GM23248 (cell line): ENCODE measurements around the gene RDH11. TPM values are rescaled to one million over a fixed set of nuclear protein-coding genes. Genes with fewer than 3 reads are reported as not detected.
"Not testable (repeated sequence)": the region's sequence is repeated elsewhere in the genome, so short reads cannot be mapped to it uniquely, and the experiment has no call there.

Source experiments
- DNase-seq: peaks from one replicate; pipeline ENCODE4 v3.0.0-alpha.2; 2015
- H2AFZ ChIP-seq: fragments of 200-600 bp; sonication (generic); 2 replicates; pipeline ENCODE4 v1.6.1; 2016; ENCODE audit warnings: antibody characterized with exemption
- H3F3A ChIP-seq: fragments of 200-600 bp; sonication (generic); 2 replicates; pipeline ENCODE4 v1.6.1; 2016; ENCODE audit warnings: mild to moderate bottlenecking, antibody characterized with exemption, mixed run types; ENCODE audit not compliant: insufficient read depth
- H3K27ac ChIP-seq: fragments of 200-600 bp; sonication (generic); 2 replicates; pipeline ENCODE4 v1.5.1; 2016; ENCODE audit warnings: mild to moderate bottlenecking
- H3K27me3 ChIP-seq: fragments of 200-600 bp; sonication (generic); replicated peaks from 2 replicates; pipeline ENCODE4 v1.6.1; 2016; ENCODE audit warnings: mild to moderate bottlenecking; ENCODE audit not compliant: insufficient read depth
- H3K36me3 ChIP-seq: fragments of 200-600 bp; sonication (generic); 2 replicates; pipeline ENCODE4 v1.6.1; 2016; ENCODE audit warnings: low read depth, mild to moderate bottlenecking
- H3K4me1 ChIP-seq: fragments of 200-600 bp; sonication (generic); 2 replicates; pipeline ENCODE4 v1.6.1; 2016; ENCODE audit warnings: mild to moderate bottlenecking; ENCODE audit not compliant: insufficient read depth
- H3K4me2 ChIP-seq: fragments of 200-600 bp; sonication (generic); one replicate; pipeline ENCODE4 v1.6.1; 2016; ENCODE audit warnings: mild to moderate bottlenecking; ENCODE audit not compliant: unreplicated experiment
- H3K4me3 ChIP-seq: fragments of 200-600 bp; sonication (generic); 2 replicates; pipeline ENCODE4 v1.5.1; 2016; ENCODE audit warnings: mild to moderate bottlenecking
- H3K79me2 ChIP-seq: fragments of 200-600 bp; sonication (generic); 2 replicates; pipeline ENCODE4 v1.6.1; 2016; ENCODE audit warnings: mild to moderate bottlenecking; ENCODE audit not compliant: insufficient read depth
- H3K9ac ChIP-seq: fragments of 200-600 bp; sonication (generic); 2 replicates; pipeline ENCODE4 v1.6.1; 2016; ENCODE audit warnings: mild to moderate bottlenecking
- H3K9me2 ChIP-seq: fragments of 200-600 bp; sonication (generic); 2 replicates; pipeline ENCODE4 v1.6.1; 2016; ENCODE audit warnings: mixed run types, mild to moderate bottlenecking, moderate library complexity; ENCODE audit not compliant: insufficient read depth
- H3K9me3 ChIP-seq: fragments of 200-600 bp; sonication (generic); one replicate; pipeline ENCODE4 v1.6.1; 2017; ENCODE audit warnings: low read depth
- H4K20me1 ChIP-seq: fragments of 200-600 bp; sonication (generic); 2 replicates; pipeline ENCODE4 v1.6.0; 2016; ENCODE audit not compliant: insufficient read depth
- EZH2 ChIP-seq: fragments of 200-600 bp; sonication (generic); IDR thresholded peaks from 2 replicates; pipeline ENCODE4 v1.6.1; 2018; ENCODE audit warnings: antibody characterized with exemption, mild to moderate bottlenecking; ENCODE audit not compliant: insufficient read depth, poor library complexity, severe bottlenecking
- EZH2phosphoT487 ChIP-seq: fragments of 200-600 bp; sonication (generic); IDR thresholded peaks from 2 replicates; pipeline ENCODE4 v1.6.1; 2018; ENCODE audit warnings: antibody characterized with exemption, moderate library complexity, mild to moderate bottlenecking, low read depth; ENCODE audit not compliant: insufficient read depth
- WGBS, 2 experiments: methylation state at CpG; one replicate each; pipeline ENCODE4 v1.1.6; 2015 to 2017; ENCODE audit warnings: low lambda C conversion rate in 2 of 2, low coverage in 1 of 2; ENCODE audit errors: missing lambda C conversion rate in 2 of 2; 5-methylcytosine and 5-hydroxymethylcytosine counted together
- in situ Hi-C: fragments of 300-500 bp; cut with MboI; formaldehyde crosslinking; loops from 2 replicates; pipeline ENCODE4 v1.15.0; 2020
- polyA plus RNA-seq: library from polyadenylated mRNA; unstranded; fragments of >200 nt; fragmentation: Nextera tagmentation; extraction: Ambion mirVana; gene quantifications from 2 replicates; pipeline ENCODE4 v1.2.1, GENCODE V29; 2016
- total RNA-seq: library from RNA; depleted of rRNA; stranded (reverse); fragments of >200 nt; shearing (Covaris generic); gene quantifications from 2 replicates; pipeline ENCODE4 v1.2.3, GENCODE V29; 2014

RDH11 gene
- total and polyA plus RNA-seq, 2 experiments from 2014 or later = 56.7 to 59.1 TPM

GRCh38 chr14:67719866-67720265 lies 24.3 kb upstream of the RDH11 start:
- TF ChIP-seq EZH2 = no peak
- no peak for TF ChIP-seq EZH2phosphoT487
- H3K4me3 ChIP-seq = no peak overlapping the region
- no peaks in the 10 kb centered on the region for H3K79me2 ChIP-seq
- H3K27ac ChIP-seq = no peak overlapping the region
- H4K20me1 ChIP-seq = no peaks in the 10 kb centered on the region
- H2AFZ ChIP-seq = no peak overlapping the region
- no peak overlapping the region for H3K4me2 ChIP-seq
- DNase-seq = no peak
- H3K9ac ChIP-seq = no peak overlapping the region
- in situ Hi-C loops = no loop called here
- H3K4me1 ChIP-seq = no peaks in the 10 kb centered on the region
- H3K9me2 ChIP-seq = no peaks in the 10 kb centered on the region
- H3K36me3 ChIP-seq = no peaks in the 10 kb centered on the region
- H3K27me3 ChIP-seq = peaks cover 48% of the 10 kb centered on the region
- H3K9me3 ChIP-seq = no peaks in the 10 kb centered on the region
- WGBS, 2 experiments = 15 to 17% methylated on average over 2 of the region's 2 CpGs
- peaks cover 9% of the 10 kb centered on the region for H3F3A ChIP-seq

- H3K27me3 ChIP-seq = peaks cover 45% of the 10 kb centered on the region
- H2AFZ ChIP-seq, H4K20me1 ChIP-seq, DNase-seq, H3K36me3 ChIP-seq, H3F3A ChIP-seq, H3K4me3 ChIP-seq, H3K9me3 ChIP-seq, H3K9ac ChIP-seq, H3K4me1 ChIP-seq, H3K27ac ChIP-seq, in situ Hi-C loops, H3K9me2 ChIP-seq, H3K4me2 ChIP-seq, H3K79me2 ChIP-seq: not testable (repeated sequence)
- 48 to 49% methylated on average over 3 of the region's 3 CpGs for WGBS, 2 experiments
These were observed 23.8 kb upstream of the RDH11 start for GRCh38 chr14:67719385-67719784.

GRCh38 chr14:67718265-67718664 lies 22.7 kb upstream of the RDH11 start:
- no peaks in the 10 kb centered on the region for H3K36me3 ChIP-seq
- no peaks in the 10 kb centered on the region for H3K79me2 ChIP-seq
- WGBS, 2 experiments = 14 to 22% methylated on average over 2 of the region's 2 CpGs
- H3K9me3 ChIP-seq = no peaks in the 10 kb centered on the region
- no peak overlapping the region for H3K4me3 ChIP-seq
- no peak overlapping the region for H3K27ac ChIP-seq
- H2AFZ ChIP-seq = no peak overlapping the region
- TF ChIP-seq EZH2 (no peak), EZH2phosphoT487 (no peak)
- DNase-seq = no peak
- no peak overlapping the region for H3K4me2 ChIP-seq
- H4K20me1 ChIP-seq = no peaks in the 10 kb centered on the region
- H3K4me1 ChIP-seq = no peaks in the 10 kb centered on the region
- H3F3A ChIP-seq = peaks cover 9% of the 10 kb centered on the region
- in situ Hi-C loops = no loop called here
- H3K27me3 ChIP-seq = peaks cover 35% of the 10 kb centered on the region
- no peak overlapping the region for H3K9ac ChIP-seq
- H3K9me2 ChIP-seq = no peaks in the 10 kb centered on the region

- 76 to 80% methylated on average over 1 of the region's 1 CpG for WGBS, 2 experiments
- H3K9me2 ChIP-seq = no peaks in the 10 kb centered on the region
- in situ Hi-C loops = no loop called here
- H3K79me2 ChIP-seq = no peaks in the 10 kb centered on the region
- no peak for TF ChIP-seq EZH2phosphoT487
- TF ChIP-seq EZH2 = no peak
- no peak overlapping the region for H3K27ac ChIP-seq
- no peaks in the 10 kb centered on the region for H4K20me1 ChIP-seq
- H3K9me3 ChIP-seq = no peaks in the 10 kb centered on the region
- no peak overlapping the region for H3K4me3 ChIP-seq
- DNase-seq = no peak
- no peaks in the 10 kb centered on the region for H3K36me3 ChIP-seq
- H3F3A ChIP-seq = peaks cover 9% of the 10 kb centered on the region
- peaks cover 24% of the 10 kb centered on the region for H3K27me3 ChIP-seq
- no peak overlapping the region for H3K9ac ChIP-seq
- H3K4me1 ChIP-seq = no peaks in the 10 kb centered on the region
- no peak overlapping the region for H2AFZ ChIP-seq
- no peak overlapping the region for H3K4me2 ChIP-seq
These were observed 21.5 kb upstream of the RDH11 start for GRCh38 chr14:67717048-67717447.

- Histone ChIP-seq H3K9me3 (no peaks in the 10 kb centered on the region), H4K20me1 (no peaks in the 10 kb centered on the region), H2AFZ (no peak overlapping the region), H3K9me2 (no peaks in the 10 kb centered on the region), H3F3A (peaks cover 3% of the 10 kb centered on the region), H3K4me3 (no peak overlapping the region), H3K4me2 (no peak overlapping the region), H3K79me2 (no peaks in the 10 kb centered on the region), H3K4me1 (no peaks in the 10 kb centered on the region), H3K27me3 (no peaks in the 10 kb centered on the region), H3K27ac (no peak overlapping the region), H3K36me3 (no peaks in the 10 kb centered on the region), H3K9ac (no peak overlapping the region)
- TF ChIP-seq EZH2phosphoT487 (no peak), EZH2 (no peak)
- 61 to 62% methylated on average over 2 of the region's 2 CpGs for WGBS, 2 experiments
- no peak for DNase-seq
- in situ Hi-C loops = no loop called here
These were observed 14.6 kb upstream of the RDH11 start for GRCh38 chr14:67710209-67710608.

- H3K27ac ChIP-seq, in situ Hi-C loops, H4K20me1 ChIP-seq, H3K9ac ChIP-seq, H3K27me3 ChIP-seq, H3K4me1 ChIP-seq, H3K4me3 ChIP-seq, H3K9me3 ChIP-seq, H3K4me2 ChIP-seq, DNase-seq, H2AFZ ChIP-seq, H3K79me2 ChIP-seq, H3K9me2 ChIP-seq, H3K36me3 ChIP-seq, H3F3A ChIP-seq: not testable (repeated sequence)
- 10 to 11% methylated on average over 1 of the region's 1 CpG for WGBS, 2 experiments
These were observed 14.2 kb upstream of the RDH11 start for GRCh38 chr14:67709796-67710195.

- DNase-seq, H3K4me2 ChIP-seq, H2AFZ ChIP-seq, H3K79me2 ChIP-seq, H3K9ac ChIP-seq, H3K4me3 ChIP-seq, H3K9me3 ChIP-seq, H3K27me3 ChIP-seq, H3F3A ChIP-seq, H4K20me1 ChIP-seq, H3K27ac ChIP-seq, H3K4me1 ChIP-seq, in situ Hi-C loops, H3K36me3 ChIP-seq, H3K9me2 ChIP-seq: not testable (repeated sequence)
These were observed 13.8 kb upstream of the RDH11 start for GRCh38 chr14:67709346-67709745.
